Hematopoietic multipotent progenitor cell treated with erythropoietin and hydrocortisone succinate and interleukin-3 and kit ligand, for 6 days (in vitro differentiated cells): ENCODE results near the gene SLC16A3.

ENCODE experiments used
- DNase-seq: peaks from one replicate; pipeline ENCODE4 v3.0.0-alpha.2; 2015

The SLC16A3 gene

DNA sequence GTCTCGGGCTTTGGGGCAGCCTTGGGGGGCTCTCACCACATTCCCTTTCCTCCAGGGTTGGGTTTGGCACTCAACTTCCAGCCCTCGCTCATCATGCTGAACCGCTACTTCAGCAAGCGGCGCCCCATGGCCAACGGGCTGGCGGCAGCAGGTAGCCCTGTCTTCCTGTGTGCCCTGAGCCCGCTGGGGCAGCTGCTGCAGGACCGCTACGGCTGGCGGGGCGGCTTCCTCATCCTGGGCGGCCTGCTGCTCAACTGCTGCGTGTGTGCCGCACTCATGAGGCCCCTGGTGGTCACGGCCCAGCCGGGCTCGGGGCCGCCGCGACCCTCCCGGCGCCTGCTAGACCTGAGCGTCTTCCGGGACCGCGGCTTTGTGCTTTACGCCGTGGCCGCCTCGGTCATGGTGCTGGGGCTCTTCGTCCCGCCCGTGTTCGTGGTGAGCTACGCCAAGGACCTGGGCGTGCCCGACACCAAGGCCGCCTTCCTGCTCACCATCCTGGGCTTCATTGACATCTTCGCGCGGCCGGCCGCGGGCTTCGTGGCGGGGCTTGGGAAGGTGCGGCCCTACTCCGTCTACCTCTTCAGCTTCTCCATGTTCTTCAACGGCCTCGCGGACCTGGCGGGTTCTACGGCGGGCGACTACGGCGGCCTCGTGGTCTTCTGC is 8.4 kb downstream of the SLC16A3 start:
- DNase-seq, result no peak

DNA sequence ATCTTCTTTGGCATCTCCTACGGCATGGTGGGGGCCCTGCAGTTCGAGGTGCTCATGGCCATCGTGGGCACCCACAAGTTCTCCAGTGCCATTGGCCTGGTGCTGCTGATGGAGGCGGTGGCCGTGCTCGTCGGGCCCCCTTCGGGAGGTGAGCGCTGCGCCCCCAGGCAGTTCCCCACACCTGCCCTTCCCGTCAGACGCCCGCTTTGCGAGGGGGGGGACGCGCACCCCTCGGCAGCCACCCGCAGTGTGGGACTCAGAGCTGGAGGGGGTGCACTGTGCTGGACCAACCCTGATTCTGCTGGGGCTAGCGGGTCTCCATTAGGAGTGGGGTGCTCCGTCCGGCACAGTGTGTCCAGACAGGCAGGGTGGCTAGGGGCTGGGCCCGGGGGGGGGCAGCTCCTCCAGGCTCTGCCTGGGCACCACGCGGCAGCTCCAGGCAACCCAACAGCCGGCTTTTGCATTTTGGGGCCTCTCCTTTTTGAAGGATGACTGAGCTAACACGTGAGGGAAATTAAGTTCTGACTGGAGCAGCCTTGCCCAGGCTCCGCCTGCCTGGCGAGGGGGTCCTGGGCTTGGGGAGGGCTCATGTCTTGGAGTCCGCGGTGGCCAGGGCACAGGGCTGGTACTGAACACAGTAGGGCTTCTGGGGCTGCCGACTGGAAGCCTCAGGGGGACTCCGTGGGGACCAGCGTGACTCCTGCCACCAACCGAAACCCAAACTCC is 9.1 kb downstream of the SLC16A3 start:
- no peak for DNase-seq

DNA sequence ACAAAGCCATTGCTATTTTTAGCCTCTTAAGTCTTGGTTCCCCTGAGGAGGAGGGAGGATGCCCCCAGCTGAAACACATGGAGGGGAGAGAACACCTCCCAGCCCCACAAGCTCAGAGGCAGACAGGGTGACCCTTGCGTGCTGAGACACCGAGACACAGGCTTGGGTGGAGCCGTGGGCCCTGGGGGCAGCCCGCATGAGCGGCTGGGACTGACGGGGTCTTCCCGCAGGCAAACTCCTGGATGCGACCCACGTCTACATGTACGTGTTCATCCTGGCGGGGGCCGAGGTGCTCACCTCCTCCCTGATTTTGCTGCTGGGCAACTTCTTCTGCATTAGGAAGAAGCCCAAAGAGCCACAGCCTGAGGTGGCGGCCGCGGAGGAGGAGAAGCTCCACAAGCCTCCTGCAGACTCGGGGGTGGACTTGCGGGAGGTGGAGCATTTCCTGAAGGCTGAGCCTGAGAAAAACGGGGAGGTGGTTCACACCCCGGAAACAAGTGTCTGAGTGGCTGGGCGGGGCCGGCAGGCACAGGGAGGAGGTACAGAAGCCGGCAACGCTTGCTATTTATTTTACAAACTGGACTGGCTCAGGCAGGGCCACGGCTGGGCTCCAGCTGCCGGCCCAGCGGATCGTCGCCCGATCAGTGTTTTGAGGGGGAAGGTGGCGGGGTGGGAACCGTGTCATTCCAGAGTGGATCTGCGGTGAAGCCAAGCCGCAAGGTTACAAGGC is 9.8 kb downstream of the SLC16A3 start:
- DNase-seq, result peak; percentile 91

DNA sequence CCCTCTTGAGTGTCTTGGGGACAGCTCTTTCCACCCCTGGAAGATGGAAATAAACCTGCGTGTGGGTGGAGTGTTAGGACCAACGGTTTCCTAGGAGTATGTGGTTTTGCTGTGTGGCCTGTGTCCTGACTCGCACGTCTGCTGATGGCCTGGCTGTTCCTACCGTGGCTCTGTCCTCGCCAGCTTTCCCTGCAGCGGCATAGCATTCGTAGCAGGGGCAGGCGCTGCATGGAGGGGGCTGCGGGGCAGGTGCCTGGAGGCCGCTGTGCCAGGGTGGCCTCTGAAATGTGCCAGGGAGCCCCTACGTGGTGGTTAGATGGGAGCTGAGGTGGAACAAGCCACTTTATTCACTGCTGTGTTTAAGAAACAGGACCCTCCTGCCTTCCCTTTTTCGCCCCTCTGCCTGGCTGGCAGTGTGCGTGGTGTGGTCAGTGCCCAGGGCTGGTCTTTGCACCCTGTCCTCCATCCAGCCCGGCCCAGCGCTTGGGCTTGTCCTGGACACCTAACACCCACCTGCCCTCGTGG is 10.6 kb downstream of the SLC16A3 start:
- no peak for DNase-seq

DNA sequence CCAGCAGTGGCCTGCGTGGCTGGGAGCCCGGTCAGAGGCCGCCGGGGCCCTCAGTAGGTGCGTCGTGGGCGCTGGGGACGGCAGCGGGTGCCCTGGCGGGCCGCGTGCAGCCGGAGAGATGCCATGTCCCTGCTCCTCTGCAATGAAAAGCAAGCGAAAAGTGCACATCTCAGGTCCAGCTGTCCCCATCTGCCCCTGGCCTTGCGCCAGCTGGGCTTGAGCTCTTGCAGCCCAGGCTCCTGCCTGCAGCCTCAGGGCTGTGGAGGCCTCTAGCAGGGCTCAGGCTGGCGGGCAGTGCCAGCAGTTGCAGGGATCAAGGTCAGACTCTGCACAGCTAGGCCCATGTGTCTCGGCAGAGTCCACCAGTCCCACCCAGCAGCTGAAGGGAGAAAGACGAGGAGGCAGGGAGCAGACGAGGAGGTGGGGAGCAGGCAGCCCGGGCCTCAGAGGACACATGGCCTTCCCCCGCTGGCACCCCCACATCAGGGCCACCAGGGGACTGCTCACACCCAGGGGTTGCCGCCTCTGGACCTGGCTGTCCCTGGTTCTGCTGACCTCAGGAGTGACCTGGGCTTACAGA is 11.2 kb downstream of the SLC16A3 start:
- DNase-seq, result no peak

DNA sequence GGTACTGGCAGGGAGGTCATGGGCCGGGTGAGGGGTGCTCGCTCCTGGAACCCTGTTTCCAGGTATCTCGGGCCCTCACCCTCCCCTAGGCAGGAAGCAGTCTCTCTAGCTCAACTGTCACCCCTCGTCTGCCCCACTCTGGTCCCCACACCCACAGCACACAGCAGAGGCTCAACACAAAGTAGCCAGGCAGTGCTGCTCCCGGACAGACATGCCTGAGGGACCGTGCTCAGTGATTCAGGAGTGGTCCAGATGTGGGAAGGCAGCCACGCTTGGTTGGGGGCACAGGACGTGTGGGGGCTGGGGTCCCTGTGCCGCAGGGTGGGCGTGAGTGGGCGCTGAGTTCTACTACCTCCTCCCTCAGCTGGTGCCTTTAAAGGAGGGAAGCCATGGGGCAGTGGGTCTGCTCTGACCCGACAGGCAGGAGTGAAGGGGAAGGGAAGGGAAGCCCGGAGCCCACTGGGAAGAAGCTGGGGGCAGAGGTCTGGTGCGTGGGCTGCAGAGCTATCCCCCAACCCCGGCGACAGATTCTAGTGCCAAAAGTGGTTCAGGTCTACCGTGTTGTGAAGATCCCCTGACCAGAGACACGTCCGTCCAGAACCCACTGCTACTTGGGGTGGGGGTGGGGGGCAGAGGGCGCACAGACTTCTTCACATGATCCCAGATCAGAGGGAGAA is 11.8 kb downstream of the SLC16A3 start:
- no peak for DNase-seq

DNA sequence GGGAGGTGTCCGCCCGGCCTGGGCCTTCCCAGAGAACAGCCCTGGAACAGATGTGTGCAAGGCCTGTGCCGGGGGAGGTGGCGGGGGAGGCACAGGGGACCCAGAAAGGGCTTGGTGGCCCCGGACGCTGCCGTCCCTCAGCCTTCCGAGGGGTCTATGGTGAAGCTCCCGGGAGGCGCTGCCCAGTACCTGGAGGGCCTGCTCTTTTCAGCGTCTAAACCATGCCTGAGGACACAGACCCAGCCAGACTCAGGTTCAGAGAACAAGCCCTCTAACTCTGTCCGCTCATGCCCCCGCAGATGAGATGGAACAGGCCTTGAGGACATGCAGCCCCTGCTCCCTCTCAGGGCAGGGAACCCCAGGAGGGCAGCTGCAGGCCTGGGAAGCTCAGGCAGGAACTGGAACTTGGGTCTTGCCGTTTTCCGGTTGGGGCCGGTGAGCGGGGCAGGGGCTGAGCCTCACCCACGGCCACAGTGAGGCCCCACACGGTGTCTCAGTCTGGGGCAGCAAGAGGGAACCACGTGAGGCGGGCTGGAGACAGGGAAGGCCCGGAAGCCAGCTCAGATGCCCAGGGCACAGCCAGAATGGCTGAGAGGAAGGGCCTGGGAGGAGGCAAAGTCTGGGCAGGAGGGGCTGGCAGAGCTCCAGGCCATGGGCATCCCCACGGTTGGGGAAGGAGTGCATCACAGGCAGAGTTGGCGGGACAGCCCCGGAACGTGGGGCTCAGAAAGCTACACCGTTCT is 12.5 kb downstream of the SLC16A3 start:
- DNase-seq, result peak; percentile 88

DNA sequence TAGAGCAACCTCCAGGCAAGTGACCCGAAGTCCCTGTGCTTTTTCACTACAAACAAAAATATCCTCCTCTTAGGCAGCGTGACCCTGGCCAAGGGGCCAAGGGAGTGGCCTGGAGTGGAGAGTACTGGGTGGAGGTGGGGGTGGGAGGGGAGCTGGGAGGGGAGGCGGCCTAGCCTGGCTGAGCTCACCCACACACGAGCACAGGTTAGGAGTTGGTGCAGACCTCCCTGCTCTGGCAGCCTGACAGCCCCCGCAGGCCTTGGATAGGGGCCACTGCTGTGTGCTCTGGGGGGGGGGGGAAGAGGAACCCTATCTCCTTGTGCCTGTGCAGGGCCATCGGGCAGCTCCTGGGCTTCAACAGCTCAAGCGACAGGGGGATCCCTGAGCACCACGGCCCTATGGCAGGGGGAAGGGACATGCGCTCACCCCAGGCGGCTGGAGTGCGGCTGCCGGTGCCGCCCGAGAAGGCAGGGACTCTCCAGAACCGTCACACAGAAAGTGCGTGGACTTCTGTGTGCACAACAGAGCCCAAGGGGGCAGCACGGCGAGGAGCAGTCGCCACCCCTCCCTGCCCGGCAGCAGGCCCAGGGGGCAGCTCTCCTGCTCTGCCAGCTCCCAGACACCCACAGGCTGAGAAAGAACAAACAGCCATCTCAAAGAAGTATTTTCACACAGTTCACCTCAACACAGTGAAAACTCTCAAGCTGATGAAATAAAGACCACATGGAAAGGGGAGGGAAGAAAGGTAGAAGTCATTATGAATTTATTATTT is 13.3 kb downstream of the SLC16A3 start:
- DNase-seq, result peak; percentile 81

DNA sequence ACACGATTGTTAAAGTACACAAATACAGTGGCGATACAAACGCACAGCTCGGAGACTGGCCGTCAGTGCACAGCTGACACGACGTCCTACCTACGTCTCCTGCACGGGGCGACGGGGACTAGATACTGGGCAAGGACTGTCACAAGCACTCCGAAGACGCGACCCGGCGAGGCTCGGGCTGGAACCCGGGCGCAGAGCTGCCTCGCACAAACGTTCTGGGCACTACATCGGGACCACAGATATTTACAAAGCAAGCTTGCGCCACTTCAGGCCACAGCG is 13.8 kb downstream of the SLC16A3 start:
- DNase-seq, result no peak

DNA sequence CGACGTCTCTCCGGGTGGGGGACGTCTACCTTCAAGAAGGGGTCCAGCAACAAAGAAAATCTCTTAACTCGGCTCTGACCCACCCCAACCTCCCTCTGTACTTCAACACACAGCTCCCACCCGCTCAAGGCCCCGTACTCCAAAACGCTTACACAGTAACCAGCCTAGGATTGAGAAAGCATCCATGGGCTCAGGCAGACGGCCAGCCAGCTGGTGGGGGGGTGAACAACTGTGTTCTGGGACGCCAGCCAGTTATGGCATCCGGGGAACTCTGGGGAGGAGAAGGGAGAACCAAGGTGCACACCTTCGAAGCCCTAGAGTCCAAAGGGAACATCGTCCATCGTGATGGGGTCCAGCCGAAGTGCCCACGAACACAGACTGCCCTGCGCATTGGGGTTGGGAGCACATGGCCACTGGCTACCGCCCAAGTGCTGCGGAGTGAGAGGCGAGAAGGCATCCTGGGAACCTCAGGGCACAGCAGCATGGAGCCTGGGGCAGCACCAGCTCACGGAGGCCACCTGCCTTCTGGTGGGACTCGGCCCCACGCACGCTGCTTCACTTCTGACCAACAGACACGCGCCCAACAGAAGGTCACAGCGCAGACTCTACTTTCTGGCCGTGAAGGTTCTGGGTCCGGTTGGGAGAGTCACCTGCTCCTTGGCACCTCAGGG is 14.3 kb downstream of the SLC16A3 start:
- no peak for DNase-seq

DNA sequence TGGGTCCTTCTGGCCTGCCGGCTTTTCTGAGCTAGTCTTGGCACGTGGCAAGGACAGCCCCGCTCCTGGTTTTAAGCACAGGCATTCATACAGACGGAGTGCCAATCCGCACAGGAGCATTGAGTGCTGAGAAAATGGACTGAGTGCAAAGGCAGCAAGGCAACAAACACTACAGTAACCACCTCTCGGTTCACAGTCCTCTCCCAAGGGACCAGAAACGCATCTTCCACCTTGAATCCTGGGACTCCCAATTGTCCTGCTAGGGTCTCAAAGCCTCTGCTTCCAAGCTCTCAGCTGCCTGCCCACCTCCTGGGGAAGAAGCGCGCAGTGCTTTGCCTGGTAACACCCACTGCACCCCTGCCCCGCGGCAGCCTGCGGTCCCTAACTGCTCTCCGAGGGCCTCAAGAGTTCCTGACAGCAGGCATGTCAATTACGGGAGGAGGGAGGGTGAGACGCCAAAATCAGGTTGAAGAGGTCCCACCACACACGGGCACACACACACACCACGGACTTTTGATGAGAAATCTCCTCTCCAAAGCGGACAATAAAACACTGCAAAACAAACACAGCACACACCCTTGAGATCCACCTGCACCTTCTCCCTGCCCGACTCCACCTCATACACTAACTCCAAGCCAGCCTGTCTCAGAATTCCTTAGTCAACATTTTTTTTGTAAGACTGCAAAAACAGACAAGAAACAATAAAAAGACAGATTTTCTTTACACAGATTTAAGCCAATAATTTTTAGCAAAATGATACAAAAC is 15.0 kb downstream of the SLC16A3 start:
- no peak for DNase-seq

DNA sequence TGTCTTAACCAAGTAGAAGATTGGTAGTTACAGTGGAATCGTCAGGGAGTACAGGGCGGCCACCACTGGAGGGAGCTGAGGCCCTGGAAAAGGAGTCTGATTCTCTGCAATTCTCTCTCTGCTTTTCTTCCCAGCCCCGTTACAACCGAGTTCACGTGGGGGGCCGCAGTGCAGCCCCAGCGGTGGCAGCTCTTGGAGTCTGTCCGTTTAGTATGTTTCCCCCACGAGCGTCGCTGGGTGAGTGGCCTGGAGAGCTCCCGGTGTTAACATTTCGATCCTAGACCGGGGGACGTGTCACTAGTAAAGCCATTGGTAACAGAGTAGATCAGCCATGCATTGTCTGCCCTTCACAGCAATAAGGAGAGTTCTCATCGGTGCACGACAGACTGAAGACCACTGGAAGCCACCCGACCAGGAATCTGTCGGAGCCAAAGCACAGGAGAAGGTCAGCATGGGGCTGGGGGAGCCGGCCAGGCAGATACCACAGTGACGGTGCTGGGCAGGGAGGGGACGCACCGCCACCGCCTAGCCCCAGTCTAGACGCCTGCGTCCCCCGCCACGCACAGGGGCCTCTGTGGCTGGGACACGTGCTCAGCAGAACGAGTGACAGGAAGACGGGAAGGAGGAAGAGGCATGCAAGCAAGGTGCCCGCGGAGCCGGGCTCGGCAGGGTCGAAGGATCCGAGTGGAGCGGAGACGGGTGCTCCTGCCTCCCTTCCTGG is 15.7 kb downstream of the SLC16A3 start:
- DNase-seq, result peak; percentile 63

DNA sequence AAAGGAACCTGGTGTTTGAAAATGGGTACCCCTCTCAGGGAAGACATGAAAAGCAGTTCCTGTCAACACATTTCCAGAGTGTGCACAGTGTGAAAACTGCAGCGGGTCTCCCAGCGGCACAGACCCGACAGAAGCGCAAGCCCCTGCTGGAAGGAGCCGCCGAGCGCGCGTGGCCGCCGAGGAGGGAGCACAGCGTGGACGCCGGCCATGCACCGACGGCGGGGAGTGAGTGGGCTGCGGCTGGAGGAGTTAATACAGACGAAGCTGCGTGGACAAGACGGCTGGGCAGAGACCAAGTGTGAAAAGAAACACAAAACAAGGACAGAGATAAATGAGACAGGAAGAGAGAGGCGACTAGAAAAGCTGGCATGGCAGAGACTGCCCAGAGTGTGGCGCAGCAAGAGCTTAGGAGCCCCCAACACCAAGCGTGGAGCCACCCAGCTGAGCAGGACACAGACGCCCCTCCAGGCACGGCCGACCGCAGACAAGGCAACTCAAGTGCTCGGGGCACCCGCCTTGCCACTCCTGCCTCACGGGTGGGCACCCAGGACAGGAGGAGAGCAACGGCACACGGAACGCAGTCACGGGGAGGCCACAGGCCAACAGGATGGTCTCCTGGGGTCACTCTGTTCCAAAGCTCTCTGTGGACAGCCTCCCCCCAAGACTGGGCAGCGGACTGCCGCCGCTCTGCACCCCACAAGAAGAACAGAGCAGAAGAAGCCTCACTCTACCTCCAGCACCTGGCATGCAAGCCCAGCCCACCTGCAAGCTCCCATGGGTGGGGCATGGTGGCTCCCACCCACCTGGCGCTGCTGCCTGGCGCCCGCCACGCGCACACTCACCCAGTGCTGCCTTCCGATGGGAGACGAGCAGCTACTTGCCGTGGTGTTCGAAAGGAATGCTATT is 16.5 kb downstream of the SLC16A3 start:
- DNase-seq, result no peak

DNA sequence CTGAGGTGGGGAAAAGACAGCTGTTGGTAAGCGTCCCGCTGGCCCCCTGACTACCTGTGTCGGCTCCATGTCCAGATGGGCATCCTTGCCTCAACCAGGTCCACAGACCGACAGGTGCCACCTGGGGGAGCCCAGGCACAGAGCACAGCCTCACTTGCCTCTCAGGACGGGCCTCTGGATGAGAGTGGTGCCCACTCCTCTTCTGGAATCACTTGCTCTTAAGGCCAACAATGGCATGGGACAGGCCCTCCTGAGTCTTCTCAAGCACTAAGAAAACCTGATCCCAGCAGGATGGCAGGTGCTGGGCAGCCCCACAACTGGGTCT is 17.2 kb downstream of the SLC16A3 start:
- no peak for DNase-seq

DNA sequence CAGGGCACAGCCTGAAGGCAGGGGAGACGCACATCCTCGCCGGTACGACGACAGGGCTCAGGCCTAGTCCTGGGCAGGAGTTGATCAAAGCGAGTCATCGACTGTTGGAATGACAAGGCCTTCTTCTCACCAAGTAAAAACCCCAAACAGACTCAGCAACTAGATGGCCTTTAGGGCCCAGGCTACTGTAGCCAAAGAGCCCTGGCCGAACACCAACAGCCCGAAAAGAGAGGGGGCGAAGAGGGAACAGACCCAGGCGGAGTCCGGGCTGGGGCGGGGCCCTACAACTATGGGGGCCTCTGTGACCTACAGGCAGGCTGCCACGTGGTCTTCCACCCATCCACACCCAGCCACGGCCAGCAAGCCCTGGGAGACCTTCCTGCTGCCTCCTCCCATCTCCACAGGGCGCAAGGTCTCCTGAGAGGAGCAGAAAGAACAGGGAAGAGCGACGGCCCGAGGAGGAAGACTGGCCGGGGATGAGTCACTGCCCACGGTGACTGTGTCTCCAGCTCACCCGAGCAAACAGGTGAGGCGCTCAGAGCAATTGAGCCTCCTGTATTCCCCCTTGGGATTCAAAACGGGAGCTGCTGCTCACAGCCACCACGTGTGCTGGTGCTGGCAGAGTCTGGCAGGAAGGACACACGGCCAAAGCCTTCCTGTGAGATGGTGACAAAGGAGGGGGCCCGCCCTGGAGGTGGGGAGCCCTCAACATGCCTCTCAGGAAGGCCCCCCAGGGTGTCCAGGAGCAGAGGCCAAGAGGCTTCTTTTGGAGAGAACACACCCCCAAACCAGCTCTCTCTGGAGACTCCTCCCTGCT is 17.7 kb downstream of the SLC16A3 start:
- no peak for DNase-seq

DNA sequence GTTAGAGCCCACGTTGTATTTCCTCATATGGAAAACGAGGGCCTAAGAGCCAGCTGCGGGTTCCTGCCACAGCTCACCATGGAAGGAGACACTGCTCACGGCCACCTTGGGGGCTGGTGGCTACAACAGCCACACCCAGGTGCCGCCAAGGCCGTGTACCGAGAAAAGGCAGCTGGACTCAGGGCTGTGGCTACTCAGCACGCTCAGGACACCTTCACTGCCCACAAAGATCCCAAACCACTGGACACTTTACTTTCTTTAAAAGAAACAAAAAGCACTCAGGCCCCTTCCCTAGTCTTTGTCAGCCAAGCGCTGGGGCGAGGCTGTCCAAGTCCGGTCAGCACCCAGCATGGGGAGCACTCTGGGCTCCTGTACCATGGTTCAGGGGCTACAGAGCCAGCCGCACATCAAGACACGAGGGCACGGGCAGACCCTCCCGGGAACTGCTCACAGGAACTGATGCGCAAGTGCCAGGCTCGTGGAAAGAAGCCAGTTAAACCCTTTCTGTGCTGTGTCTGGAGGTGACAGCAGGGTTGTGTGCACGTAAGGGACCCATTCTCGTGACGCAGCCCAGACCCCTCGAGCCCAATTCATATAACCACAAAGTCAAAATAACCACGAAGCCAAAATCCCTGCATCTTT is 18.5 kb downstream of the SLC16A3 start:
- DNase-seq, result no peak
